Liver (tissue), 3 donors: ENCODE measurements around the gene PPOX.

Source experiments
- ATF3 ChIP-seq: IDR thresholded peaks from 2 replicates; pipeline ENCODE4 v1.6.1; 2016; ENCODE audit warnings: antibody characterized with exemption
- CTCF ChIP-seq: fragments of 150-350 bp; IDR thresholded peaks from 2 replicates; pipeline ENCODE4 v1.5.1; 2017; ENCODE audit warnings: improper control_type of control experiment, low read depth, low read length; ENCODE audit not compliant: missing input control
- EGR1 ChIP-seq, 2 donors: IDR thresholded peaks; 2 replicates each; pipeline ENCODE4 v1.6.1; 2016 to 2018; ENCODE audit warnings: antibody characterized with exemption in 2 of 2, low read depth in 2 of 2
- GABPA ChIP-seq, 2 donors: IDR thresholded peaks in 1 of 2; conservative IDR thresholded peaks in 1 of 2; 2 replicates each; pipeline ENCODE4 v1.6.1; 2016; ENCODE audit warnings: antibody characterized with exemption in 2 of 2, mild to moderate bottlenecking in 1 of 2, moderate library complexity in 1 of 2
- MAX ChIP-seq: IDR thresholded peaks from 2 replicates; pipeline ENCODE4 v1.6.1; 2016; ENCODE audit warnings: antibody characterized with exemption
- RAD21 ChIP-seq, 2 donors: IDR thresholded peaks; 2 replicates each; pipeline ENCODE4 v1.6.1; 2016; ENCODE audit warnings: antibody characterized with exemption in 2 of 2, mild to moderate bottlenecking in 2 of 2
- YY1 ChIP-seq: IDR thresholded peaks from 2 replicates; pipeline ENCODE4 v1.6.1; 2016; ENCODE audit warnings: antibody characterized with exemption, mild to moderate bottlenecking
- ZBTB33 ChIP-seq: IDR thresholded peaks from 2 replicates; pipeline ENCODE4 v1.6.1; 2016; ENCODE audit warnings: antibody characterized with exemption
- donor health status: healthy.
- donor health status: healthy.

- TF ChIP-seq GABPA (IDR thresholded peaks at IDR 0.05 in 1 of 2, conservative IDR thresholded peaks at IDR 0.05 in 1 of 2) (no peak), RAD21 (IDR thresholded peaks at IDR 0.05) (peak; percentile 78 to 79), CTCF (peak; percentile 51), ATF3 (no peak), ZBTB33 (no peak), MAX (no peak), YY1 (no peak), EGR1 (IDR thresholded peaks at IDR 0.05; ENCODE audit: low read depth in 2 of 2) (no peak)
Measured at GRCh38 chr1:161139766-161140165, 26.5 kb upstream of the PPOX start.
